Measurements from ENCODE around the gene ZNF688.

- no peak for TF ChIP-seq CTCF (IDR thresholded peaks at IDR 0.05)
- no peak for TF ChIP-seq POLR2A (IDR thresholded peaks at IDR 0.05)
Observed at GRCh38 chr16:30555315-30556124, 16.0 kb downstream of the ZNF688 start.
